Tibial nerve (tissue), 4 donors: ENCODE data around the gene GPR34. TPM values are rescaled to one million over a fixed set of nuclear protein-coding genes. Genes with fewer than 3 reads are reported as not detected.
A peak's percentile ranks its signal among the peaks of the same experiment; 100 is the strongest.

Experiments
- DNase-seq, 2 donors: peaks; one replicate each; pipeline ENCODE4 v3.0.0-alpha.2; 2019; ENCODE audit warnings: low spot score in 2 of 2
- H3K27ac ChIP-seq, 4 donors: fragments of 200-600 bp; sonication (generic) in 3 of 4; one replicate each; pipeline ENCODE4 v1.5.1; 2017 to 2019; ENCODE audit warnings: mild to moderate bottlenecking in 1 of 4
- H3K27me3 ChIP-seq, 2 donors: fragments of 200-600 bp; sonication (generic) in 1 of 2; one replicate each; pipeline versions ENCODE4 v1.5.1 to v1.6.0; 2017 to 2019
- H3K36me3 ChIP-seq, 3 donors: fragments of 200-600 bp; sonication (generic); one replicate each; pipeline ENCODE4 v1.5.1; 2018 to 2019
- H3K4me1 ChIP-seq, 4 donors: fragments of 200-600 bp; sonication (generic) in 3 of 4; one replicate each; pipeline ENCODE4 v1.5.1; 2017 to 2019
- H3K4me3 ChIP-seq, 4 donors: fragments of 200-600 bp; sonication (generic) in 3 of 4; one replicate each; pipeline ENCODE4 v1.5.1; 2017 to 2019; ENCODE audit warnings: mild to moderate bottlenecking in 1 of 4, moderate library complexity in 1 of 4
- H3K9me3 ChIP-seq, 4 donors: fragments of 200-600 bp; sonication (generic) in 3 of 4; one replicate each; pipeline ENCODE4 v1.5.1; 2017 to 2019
- EP300 ChIP-seq, 2 donors: sonication (generic); formaldehyde crosslinking; IDR thresholded peaks; one replicate each; pipeline ENCODE4 v1.6.1; 2017; ENCODE audit warnings: antibody characterized with exemption in 2 of 2, mild to moderate bottlenecking in 1 of 2
- POLR2A ChIP-seq, 2 donors: fragments of 450-650 bp; IDR thresholded peaks; one replicate each; pipeline ENCODE4 v1.6.1; 2017; ENCODE audit warnings: antibody characterized with exemption in 2 of 2, mild to moderate bottlenecking in 2 of 2, moderate library complexity in 2 of 2
- WGBS, 2 donors: methylation state at CpG; one replicate each; pipeline ENCODE4 v1.1.5; 2018; 5-methylcytosine and 5-hydroxymethylcytosine counted together
- total RNA-seq, 4 donors: library from RNA; depleted of rRNA; stranded (reverse); fragments of >200 nt; gene quantifications; one replicate each; pipeline ENCODE4 v1.1.0, GENCODE V29; 2016
- TF ChIP-seq, protein P1 (sequence below), 5 experiments: fragments of 200-600 bp in 3 of 5; fragments of 450-650 bp in 2 of 5; sonication (generic) in 3 of 5; IDR thresholded peaks; one replicate each; pipeline ENCODE4 v1.5.1; 2016 to 2019; ENCODE audit warnings: antibody characterized with exemption in 5 of 5, mild to moderate bottlenecking in 3 of 5, moderate library complexity in 2 of 5

The GPR34 gene
- total RNA-seq, 4 donors from 2014 or later = 5.0 to 19.4 (median 11.3) TPM

DNA sequence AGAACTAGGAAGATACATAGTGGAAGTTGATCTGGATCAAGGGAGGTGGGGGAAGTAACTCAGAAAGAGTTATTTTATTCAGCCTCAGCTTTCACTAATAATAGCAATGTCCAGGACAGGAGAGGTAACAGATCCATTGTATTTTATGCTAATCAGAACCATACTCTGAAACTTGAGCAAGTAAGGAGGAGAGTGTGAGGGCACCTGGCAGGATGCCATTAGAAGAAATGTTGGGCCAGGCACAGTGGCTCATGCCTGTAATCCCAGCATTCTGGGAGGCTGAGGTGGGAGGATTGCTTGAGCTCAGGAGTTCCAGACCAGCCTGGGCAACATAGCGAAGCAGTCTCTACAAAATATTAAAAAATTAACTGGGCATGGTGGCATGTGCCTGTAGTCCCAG lies 16.3 kb downstream of the GPR34 start:
- H3K36me3 ChIP-seq = no peaks in the 10 kb centered on the region
- DNase-seq = no peak
- H3K9me3 ChIP-seq = no peaks in the 10 kb centered on the region
- H3K27me3 ChIP-seq = no peaks in the 10 kb centered on the region
- H3K4me1 ChIP-seq = peaks cover 0 to 6% (median 0%) of the 10 kb centered on the region in 4 donors
- no peak for TF ChIP-seq POLR2A (IDR thresholded peaks at IDR 0.05)
- TF ChIP-seq, protein P1, sequence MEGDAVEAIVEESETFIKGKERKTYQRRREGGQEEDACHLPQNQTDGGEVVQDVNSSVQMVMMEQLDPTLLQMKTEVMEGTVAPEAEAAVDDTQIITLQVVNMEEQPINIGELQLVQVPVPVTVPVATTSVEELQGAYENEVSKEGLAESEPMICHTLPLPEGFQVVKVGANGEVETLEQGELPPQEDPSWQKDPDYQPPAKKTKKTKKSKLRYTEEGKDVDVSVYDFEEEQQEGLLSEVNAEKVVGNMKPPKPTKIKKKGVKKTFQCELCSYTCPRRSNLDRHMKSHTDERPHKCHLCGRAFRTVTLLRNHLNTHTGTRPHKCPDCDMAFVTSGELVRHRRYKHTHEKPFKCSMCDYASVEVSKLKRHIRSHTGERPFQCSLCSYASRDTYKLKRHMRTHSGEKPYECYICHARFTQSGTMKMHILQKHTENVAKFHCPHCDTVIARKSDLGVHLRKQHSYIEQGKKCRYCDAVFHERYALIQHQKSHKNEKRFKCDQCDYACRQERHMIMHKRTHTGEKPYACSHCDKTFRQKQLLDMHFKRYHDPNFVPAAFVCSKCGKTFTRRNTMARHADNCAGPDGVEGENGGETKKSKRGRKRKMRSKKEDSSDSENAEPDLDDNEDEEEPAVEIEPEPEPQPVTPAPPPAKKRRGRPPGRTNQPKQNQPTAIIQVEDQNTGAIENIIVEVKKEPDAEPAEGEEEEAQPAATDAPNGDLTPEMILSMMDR (IDR thresholded peaks at IDR 0.05) = no peak
- no peak for TF ChIP-seq EP300 (IDR thresholded peaks at IDR 0.05)
- H3K27ac ChIP-seq = no peak overlapping the region
- WGBS, 2 donors = 88 to 100% methylated on average over 1 of the region's 1 CpG
- no peak overlapping the region for H3K4me3 ChIP-seq

DNA sequence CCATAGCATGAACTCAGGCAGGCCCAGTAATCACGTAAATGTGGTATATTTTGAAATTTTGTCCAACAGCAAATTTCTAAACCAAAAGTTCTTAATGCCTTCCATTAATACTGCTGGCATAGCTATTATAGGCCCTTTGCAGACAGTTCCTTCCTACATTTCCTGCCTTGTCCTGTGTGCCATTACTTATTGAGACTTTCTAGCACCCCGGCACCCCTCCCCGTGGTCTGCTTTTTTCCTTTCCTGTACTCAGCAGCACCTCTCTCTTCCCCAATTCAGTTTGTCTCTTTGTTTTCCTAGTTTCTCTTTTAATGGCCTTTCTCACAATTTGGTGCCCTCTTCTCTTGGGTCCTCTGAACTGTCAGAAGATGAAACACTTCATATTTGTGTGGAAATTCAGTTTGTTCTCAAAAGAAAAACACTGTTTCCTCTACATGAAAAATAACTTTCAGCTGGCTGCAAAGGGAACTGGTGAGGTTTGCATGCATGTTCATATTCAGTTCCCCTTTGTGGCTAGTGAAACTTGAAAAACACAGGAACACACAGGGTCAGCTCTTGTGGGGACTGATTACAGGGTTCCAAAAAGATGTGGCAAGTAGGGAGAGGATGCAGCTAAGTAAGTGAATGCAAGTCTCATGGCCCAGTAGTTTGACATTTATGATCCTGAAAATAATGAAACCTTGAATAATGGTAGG lies 17.1 kb downstream of the GPR34 start:
- no peaks in the 10 kb centered on the region for H3K9me3 ChIP-seq
- H3K36me3 ChIP-seq = no peaks in the 10 kb centered on the region
- 57 to 69% methylated on average over 3 of the region's 3 CpGs for WGBS, 2 donors
- H3K27ac ChIP-seq = no peak overlapping the region
- peaks cover 0 to 6% (median 0%) of the 10 kb centered on the region in 4 donors for H3K4me1 ChIP-seq
- DNase-seq = no peak
- H3K27me3 ChIP-seq = peaks cover 0 to 6% of the 10 kb centered on the region in 2 donors
- TF ChIP-seq POLR2A (IDR thresholded peaks at IDR 0.05) (no peak), EP300 (IDR thresholded peaks at IDR 0.05) (peak in 1 of 2 donors; percentile 36)
- TF ChIP-seq, protein P1 (IDR thresholded peaks at IDR 0.05) = no peak
- no peak overlapping the region for H3K4me3 ChIP-seq

DNA sequence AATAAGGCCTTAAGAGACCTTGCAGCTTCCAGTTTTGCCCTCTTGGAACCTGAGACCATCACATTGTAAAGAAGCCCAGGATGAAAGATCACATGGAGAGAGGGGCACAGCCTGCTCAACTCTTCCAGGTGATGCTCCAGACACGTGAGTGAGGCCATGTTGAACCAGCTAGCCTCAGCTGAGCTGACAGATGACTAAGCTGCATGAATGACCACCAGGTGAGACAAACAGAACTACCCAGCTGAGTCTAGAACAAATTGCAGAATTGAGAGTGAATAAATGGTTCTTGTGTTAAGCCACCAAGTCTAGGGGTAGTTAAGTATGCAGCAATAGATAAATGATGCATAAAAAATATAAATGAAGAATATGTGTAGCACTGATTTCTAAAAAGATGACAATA lies 18.4 kb downstream of the GPR34 start:
- no peak for DNase-seq
- H3K9me3 ChIP-seq = no peaks in the 10 kb centered on the region
- H3K27ac ChIP-seq = no peak overlapping the region
- peaks cover 0 to 15% of the 10 kb centered on the region in 2 donors for H3K27me3 ChIP-seq
- H3K4me3 ChIP-seq = no peak overlapping the region
- TF ChIP-seq POLR2A (IDR thresholded peaks at IDR 0.05) (no peak), EP300 (IDR thresholded peaks at IDR 0.05) (no peak)
- TF ChIP-seq, protein P1 (IDR thresholded peaks at IDR 0.05) = no peak
- 57 to 100% methylated on average over 1 of the region's 1 CpG for WGBS, 2 donors
- peaks cover 0 to 6% (median 0%) of the 10 kb centered on the region in 4 donors for H3K4me1 ChIP-seq
- H3K36me3 ChIP-seq = no peaks in the 10 kb centered on the region

DNA sequence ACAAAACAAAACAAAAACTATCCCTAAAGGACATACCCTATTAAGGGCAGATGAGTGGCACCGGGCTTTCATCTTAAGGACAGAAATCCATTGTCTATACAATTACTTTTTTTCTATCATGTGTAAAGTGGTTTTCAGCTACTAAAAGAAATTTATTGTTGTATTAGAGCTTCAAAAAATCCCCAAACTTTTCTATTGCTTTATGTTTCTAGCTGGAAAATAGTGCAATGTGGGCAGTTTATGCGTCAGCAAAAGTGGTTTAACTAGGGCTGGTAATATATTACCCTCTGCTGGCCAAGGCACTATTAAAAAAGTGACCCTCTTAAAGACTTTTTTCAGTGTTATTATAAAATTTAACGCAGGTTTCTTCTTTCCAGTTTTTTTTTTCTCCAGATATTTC lies 19.7 kb downstream of the GPR34 start:
- Histone ChIP-seq H3K36me3 (no peaks in the 10 kb centered on the region), H3K27ac (no peak overlapping the region), H3K9me3 (no peaks in the 10 kb centered on the region), H3K4me3 (no peak overlapping the region), H3K27me3 (peaks cover 0 to 18% of the 10 kb centered on the region in 2 donors), H3K4me1 (peaks cover 0 to 6% (median 0%) of the 10 kb centered on the region in 4 donors)
- DNase-seq = no peak
- WGBS, 2 donors = 24 to 33% methylated on average over 3 of the region's 3 CpGs
- no peak for TF ChIP-seq POLR2A (IDR thresholded peaks at IDR 0.05)
- TF ChIP-seq EP300 (IDR thresholded peaks at IDR 0.05) = no peak
- TF ChIP-seq, protein P1 (IDR thresholded peaks at IDR 0.05) = peak in 1 of 5 experiments; percentile 9

DNA sequence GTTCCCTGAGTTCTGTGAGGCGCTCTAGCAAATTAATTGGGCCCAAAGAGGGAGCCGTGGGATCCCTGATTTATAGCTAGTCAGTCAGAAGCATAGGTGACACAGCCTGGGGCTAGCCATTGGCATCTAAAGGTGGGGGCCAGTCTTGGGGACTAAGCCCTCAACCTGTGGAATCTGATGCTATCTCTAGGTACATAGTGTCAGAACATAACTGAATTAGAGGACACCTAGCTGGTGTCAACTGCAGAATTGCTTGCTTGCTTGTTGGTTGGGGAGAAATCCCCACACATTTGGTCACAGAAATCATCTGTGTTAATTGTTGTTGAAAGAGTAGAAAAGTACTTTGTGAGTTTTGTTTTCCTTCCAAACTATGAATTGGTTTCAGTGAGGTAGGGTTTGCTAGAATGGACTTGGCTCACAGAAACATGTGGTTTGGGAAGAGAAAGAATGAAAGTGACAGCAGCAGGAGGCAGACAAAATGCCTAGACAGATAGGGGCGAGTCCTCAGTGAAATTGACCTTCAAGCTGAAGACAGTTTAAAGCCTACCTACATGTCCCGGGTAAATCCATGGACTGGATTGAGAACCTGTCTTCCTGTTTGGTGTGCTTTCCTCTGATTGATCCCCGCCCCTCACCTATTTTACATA lies 22.4 kb downstream of the GPR34 start:
- peaks cover 0 to 18% of the 10 kb centered on the region in 2 donors for H3K27me3 ChIP-seq
- DNase-seq = no peak
- H3K9me3 ChIP-seq = no peaks in the 10 kb centered on the region
- WGBS, 2 donors = 83 to 100% methylated on average over 5 of the region's 5 CpGs
- H3K36me3 ChIP-seq = no peaks in the 10 kb centered on the region
- H3K27ac ChIP-seq = no peak overlapping the region
- TF ChIP-seq EP300 (IDR thresholded peaks at IDR 0.05) (no peak), POLR2A (IDR thresholded peaks at IDR 0.05) (no peak)
- TF ChIP-seq, protein P1 (IDR thresholded peaks at IDR 0.05) = no peak
- H3K4me1 ChIP-seq = no peaks in the 10 kb centered on the region
- H3K4me3 ChIP-seq = no peak overlapping the region
